ENCODE results near the gene GPR87. TPM values are rescaled to one million over a fixed set of nuclear protein-coding genes. Genes with fewer than 3 reads are reported as not detected.

Gene GPR87
- total RNA-seq, 1 donor from 2014 or later: 0.09 TPM

DNA sequence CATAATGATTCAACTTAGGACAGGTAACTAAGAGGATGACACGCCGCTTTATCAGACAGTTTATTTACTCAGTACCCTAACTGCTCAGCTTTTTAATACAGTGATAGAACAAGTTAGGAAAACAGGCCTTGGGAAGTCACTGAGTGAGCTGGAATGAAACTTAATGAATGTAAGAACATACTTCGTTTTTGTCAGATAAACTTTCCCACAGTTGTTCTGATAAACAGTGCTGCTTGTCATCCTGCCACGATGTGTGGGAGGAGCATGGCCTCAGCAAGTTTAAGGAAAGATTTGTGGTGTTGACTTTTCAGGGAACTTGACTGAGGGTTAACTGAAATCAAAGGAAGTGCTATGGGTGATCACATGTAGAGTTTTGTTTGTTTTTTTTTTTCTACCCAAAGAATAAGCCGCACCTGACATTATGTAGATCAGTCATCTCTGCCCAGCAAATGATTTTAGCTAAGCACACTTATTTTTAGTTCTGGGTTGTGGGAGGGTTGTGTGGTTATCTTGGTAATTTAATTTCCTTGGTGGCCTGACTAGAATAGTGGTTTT, 32.6 kb downstream of the GPR87 start:
- intact Hi-C loops (cut with micrococcal nuclease): loop anchor here (1.0 to 10.0 kb wide), 8 partner anchors 57 to 1411 kb away; partner anchors contain the start of gene MED12L

GRCh38 chr3:151283387-151283786, 33.2 kb downstream of the GPR87 start:
- intact Hi-C loops (cut with micrococcal nuclease): loop anchor here (1.0 to 10.0 kb wide), 8 partner anchors 56 to 1411 kb away; partner anchors contain the start of gene MED12L

DNA sequence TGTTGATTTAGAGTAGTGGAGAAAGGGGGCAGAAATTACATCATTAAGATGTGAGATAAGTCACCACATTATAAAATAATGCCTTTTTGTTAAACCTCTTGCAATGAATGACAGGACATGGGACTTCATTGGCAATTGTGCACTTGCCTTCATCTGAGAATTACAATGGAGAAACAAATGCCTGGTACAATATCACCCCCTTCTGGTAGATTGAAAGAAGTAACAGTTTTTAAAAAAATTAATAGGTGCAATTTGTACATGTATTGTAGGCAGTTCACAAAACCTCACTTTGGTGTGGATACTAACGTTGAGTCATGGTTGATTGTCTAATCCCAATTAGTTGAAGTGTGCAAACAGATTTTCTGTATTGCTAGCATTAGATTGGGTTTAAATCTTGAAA, 33.7 kb downstream of the GPR87 start:
- intact Hi-C loops (cut with micrococcal nuclease): loop anchor here (1.0 to 10.0 kb wide), 8 partner anchors 56 to 1412 kb away; partner anchors contain the start of gene MED12L

GRCh38 chr3:151281671-151282324, 34.8 kb downstream of the GPR87 start:
- intact Hi-C loops (cut with micrococcal nuclease): loop anchor here (2.0 to 10.0 kb wide), 5 partner anchors 77 to 1413 kb away; partner anchors contain the start of gene MED12L

DNA sequence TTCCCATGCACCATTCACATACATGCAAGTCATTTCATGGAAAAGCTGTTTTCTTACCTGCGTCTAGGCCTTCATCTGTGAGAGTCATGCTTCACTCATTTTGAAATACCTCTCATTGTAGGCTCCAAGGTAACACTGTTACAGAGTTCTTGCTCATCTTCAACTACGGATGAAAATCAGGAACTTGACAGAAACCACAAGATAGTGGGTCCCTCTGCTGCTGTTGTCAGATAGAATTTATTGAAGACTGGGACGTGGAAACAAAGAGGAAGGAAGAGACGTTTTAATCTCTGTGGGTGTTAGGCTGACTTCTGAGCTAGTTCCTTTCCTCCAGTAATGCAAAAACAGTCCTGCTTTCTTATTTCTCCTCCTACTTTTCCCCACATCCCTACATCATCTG, 38.4 kb downstream of the GPR87 start, which contains the start of gene P2RY14:
P2RY14 (minus strand) TSS at position 313 of the 400 bp plus-strand sequence. CDS start 64,226 bp downstream, outside the sequence.
- intact Hi-C loops (cut with micrococcal nuclease): no loop called here

GRCh38 chr3:151276687-151277042, 40.0 kb downstream of the GPR87 start:
- intact Hi-C loops (cut with micrococcal nuclease): loop anchor here (1.0 kb wide), 1 partner anchor 8 kb away; no protein-coding TSS in a partner anchor

- intact Hi-C loops (cut with micrococcal nuclease): loop anchor here (1.0 kb wide), 1 partner anchor 8 kb away; no protein-coding TSS in a partner anchor
These were observed 40.5 kb downstream of the GPR87 start for GRCh38 chr3:151276038-151276686.

GRCh38 chr3:151275091-151275490, 41.5 kb downstream of the GPR87 start:
- intact Hi-C loops (cut with micrococcal nuclease): no loop called here

GRCh38 chr3:151269631-151270030, 47.0 kb downstream of the GPR87 start:
- intact Hi-C loops (cut with micrococcal nuclease): loop anchor here (2.0 kb wide), 2 partner anchors 65 to 507 kb away; partner anchors contain the start of gene SIAH2

- intact Hi-C loops (cut with micrococcal nuclease): loop anchor here (1.0 to 2.0 kb wide), 3 partner anchors 8 to 506 kb away; partner anchors contain the start of gene SIAH2
These were observed 48.1 kb downstream of the GPR87 start for GRCh38 chr3:151268267-151269235.

DNA sequence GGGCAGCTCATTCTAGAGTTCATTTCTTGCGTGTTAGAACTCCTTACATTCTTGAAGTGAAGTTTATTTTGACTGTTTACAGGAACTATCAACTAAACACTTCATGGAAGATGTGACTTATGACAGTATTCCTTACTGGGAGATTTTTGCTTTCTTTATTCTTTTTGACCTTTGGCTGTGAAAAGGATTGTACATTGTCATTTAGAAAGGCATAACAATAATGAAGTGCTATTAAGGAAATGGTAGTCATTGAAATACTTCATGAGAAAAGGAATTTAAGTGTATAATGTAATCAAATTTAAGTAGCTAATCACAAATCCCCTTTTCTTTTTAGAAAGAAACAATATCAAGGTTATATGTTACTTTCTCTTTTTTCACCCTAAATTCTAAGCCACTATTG, 49.6 kb downstream of the GPR87 start:
- intact Hi-C loops (cut with micrococcal nuclease): no loop called here

GRCh38 chr3:151265866-151266265, 50.8 kb downstream of the GPR87 start:
- intact Hi-C loops (cut with micrococcal nuclease): no loop called here

- intact Hi-C loops (cut with micrococcal nuclease): no loop called here
These were observed 51.5 kb downstream of the GPR87 start for GRCh38 chr3:151265166-151265565.

DNA sequence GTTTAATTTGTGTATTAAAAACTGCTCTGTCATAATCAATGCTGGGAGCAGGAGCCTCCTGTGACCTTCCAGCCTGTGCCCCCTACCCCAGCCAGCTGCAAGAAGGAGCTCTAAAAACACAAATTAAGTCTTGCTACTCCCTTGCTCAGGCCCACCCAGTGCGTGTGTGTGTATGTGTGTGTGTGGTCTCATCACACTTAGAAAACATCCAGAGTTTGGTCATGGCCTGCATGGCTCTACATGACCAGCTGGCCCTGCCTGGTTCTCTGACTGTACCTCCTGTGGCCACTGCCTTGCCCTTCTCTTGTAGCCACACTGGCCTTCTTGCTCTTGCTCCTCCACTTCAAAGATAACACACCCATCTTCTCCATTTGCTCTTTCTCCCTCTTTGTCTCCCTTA, 52.0 kb downstream of the GPR87 start:
- intact Hi-C loops (cut with micrococcal nuclease): no loop called here

DNA sequence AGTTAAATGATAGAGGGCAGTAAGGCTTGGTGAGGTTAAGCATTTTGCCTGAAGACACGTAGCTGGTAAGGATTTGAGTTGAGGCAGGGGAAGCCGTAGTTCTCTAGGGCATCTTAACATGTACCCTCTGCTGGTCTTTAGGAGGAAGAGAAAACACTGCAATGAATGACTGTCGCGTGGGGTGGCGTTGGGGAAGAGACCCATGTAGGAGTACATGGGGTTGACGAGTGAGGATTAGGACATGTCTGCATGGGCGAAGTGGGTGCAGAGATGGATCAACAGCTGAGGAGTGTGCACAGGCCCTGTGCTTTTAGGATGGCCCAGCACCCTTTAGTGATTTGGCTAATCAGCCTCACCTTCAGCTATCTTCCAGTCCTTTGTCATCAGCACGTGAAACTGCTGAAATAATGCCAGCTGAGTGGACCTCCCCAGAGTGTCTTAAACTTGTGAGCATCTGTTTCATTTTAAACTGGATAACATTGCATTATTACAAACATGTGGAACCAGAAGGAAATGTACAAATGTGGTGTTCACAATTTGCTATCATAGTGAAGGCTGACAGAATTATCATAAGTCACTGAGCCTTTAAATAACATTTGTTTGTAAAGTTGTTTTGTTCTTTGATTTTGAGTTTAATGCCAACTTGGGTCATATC, 53.6 kb downstream of the GPR87 start:
- intact Hi-C loops (cut with micrococcal nuclease): no loop called here

- intact Hi-C loops (cut with micrococcal nuclease): no loop called here
These were observed 57.0 kb downstream of the GPR87 start for GRCh38 chr3:151259664-151260063.

DNA sequence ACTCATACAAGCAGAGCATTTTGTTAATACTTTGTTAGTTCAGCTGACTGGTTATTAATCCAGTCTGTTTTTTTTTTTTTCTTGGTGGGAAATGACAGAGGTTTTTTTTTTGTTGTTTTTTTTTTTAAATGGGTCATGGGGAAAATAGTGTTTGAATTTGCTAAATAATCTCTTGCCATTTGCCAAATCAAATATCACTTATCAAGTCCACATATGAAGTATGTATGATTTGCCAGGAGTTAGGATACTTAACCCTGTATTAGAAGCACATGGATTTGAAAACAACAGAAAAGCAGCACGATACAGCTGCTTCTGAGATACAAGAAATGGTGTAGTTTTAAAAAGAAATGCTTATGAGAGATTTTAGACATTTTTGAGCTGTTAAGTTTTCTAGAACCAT, 59.9 kb downstream of the GPR87 start:
- intact Hi-C loops (cut with micrococcal nuclease): no loop called here

GRCh38 chr3:151248772-151249337, 67.8 kb downstream of the GPR87 start:
- intact Hi-C loops (cut with micrococcal nuclease): no loop called here
